Stomach (tissue), 9 donors: ENCODE measurements around the gene JDP2. TPM values are rescaled to one million over a fixed set of nuclear protein-coding genes. Genes with fewer than 3 reads are reported as not detected.

Source experiments
- DNase-seq, 2 donors: peaks; one replicate each; pipeline versions ENCODE4 v3.0.0 to v3.0.0-alpha.2; 2013 to 2019
- H3K27ac ChIP-seq, 5 donors: fragments of 200-600 bp in 4 of 5; sonication (generic) in 4 of 5; one replicate each; pipeline ENCODE4 v1.5.1; 2013 to 2019; ENCODE audit warnings: mild to moderate bottlenecking in 1 of 5, moderate library complexity in 1 of 5
- H3K27me3 ChIP-seq, 3 donors: fragments of 200-600 bp; sonication (generic); one replicate each; pipeline ENCODE4 v1.5.1; 2017 to 2019; ENCODE audit warnings: mixed run types in 1 of 3
- H3K36me3 ChIP-seq, 4 donors: fragments of 200-600 bp; sonication (generic); 1 replicate in 3 of 4; 2 replicates in 1 of 4; pipeline ENCODE4 v1.5.1; 2016 to 2019
- H3K4me1 ChIP-seq, 4 donors: fragments of 200-600 bp; sonication (generic); one replicate each; pipeline ENCODE4 v1.5.1; 2016 to 2019
- H3K4me3 ChIP-seq, 4 donors: fragments of 200-600 bp; sonication (generic) in 3 of 4; one replicate each; pipeline ENCODE4 v1.5.1; 2016 to 2019; ENCODE audit warnings: mild to moderate bottlenecking in 1 of 4
- H3K9me3 ChIP-seq, 4 donors: fragments of 200-600 bp; sonication (generic); one replicate each; pipeline ENCODE4 v1.5.1; 2016 to 2019
- CTCF ChIP-seq, 7 experiments: fragments of 450-650 bp in 4 of 7; fragments of 200-600 bp in 3 of 7; sonication (generic) in 3 of 7; IDR thresholded peaks; one replicate each; pipeline ENCODE4 v1.5.1; 2016 to 2019; ENCODE audit warnings: antibody characterized with exemption in 7 of 7, control low read depth in 2 of 7, mild to moderate bottlenecking in 1 of 7
- EP300 ChIP-seq: sonication (generic); formaldehyde crosslinking; IDR thresholded peaks from one replicate; pipeline ENCODE4 v1.6.1; 2017; ENCODE audit warnings: antibody characterized with exemption
- POLR2A ChIP-seq, 4 donors: fragments of 450-650 bp; IDR thresholded peaks; one replicate each; pipeline ENCODE4 v1.6.1; 2016; ENCODE audit warnings: antibody characterized with exemption in 4 of 4, control low read depth in 2 of 4, mild to moderate bottlenecking in 1 of 4, moderate library complexity in 1 of 4
- POLR2AphosphoS5 ChIP-seq, 3 donors: sonication (generic); formaldehyde crosslinking; IDR thresholded peaks; one replicate each; pipeline ENCODE4 v1.6.1; 2016; ENCODE audit warnings: antibody characterized with exemption in 3 of 3
- WGBS, 5 donors: extraction: QIAGEN DNeasy Blood & Tissue Kit in 3 of 5; methylation state at CpG; one replicate each; pipeline versions ENCODE4 v1.1.5 to v1.1.7; 2013 to 2018; 5-methylcytosine and 5-hydroxymethylcytosine counted together
- intact Hi-C: fragments of 100-400 bp; cut with DNase I; formaldehyde crosslinking; loops from one replicate; pipeline ENCODE4 v1.15.1; 2023; ENCODE audit warnings: low total_unique reads
- polyA plus RNA-seq, 3 donors: library from polyadenylated mRNA; stranded (reverse); fragments of 200-250 nt; gene quantifications; one replicate each; pipeline ENCODE4 v1.2.3, GENCODE V29; 2013
- total RNA-seq, 5 donors: library from RNA; depleted of rRNA; stranded (reverse); fragments of >200 nt; gene quantifications; one replicate each; pipeline versions ENCODE4 v1.1.0 to v1.2.3, GENCODE V29; 2014 to 2016
- donor health status: healthy with polysubstance abuse.
- donor health status: Bipolar disorder and iron deficiency.
- donor health status: healthy.

JDP2 gene
- total and polyA plus RNA-seq, 8 donors, result 10.3 to 145 (median 31.6) TPM

GRCh38 chr14:75467763-75468162 lies 39.9 kb downstream of the JDP2 start:
- H3K9me3 ChIP-seq, result no peaks in the 10 kb centered on the region
- H3K27ac ChIP-seq, result peak overlapping the region in 3 of 5 donors; percentile 7 to 39 (median 10)
- 92 to 97% (median 94%) methylated on average over 8 to 11 of the region's 11 CpGs for WGBS, 5 donors
- peaks cover 23 to 73% (median 55%) of the 10 kb centered on the region in 4 donors for H3K36me3 ChIP-seq
- no peak overlapping the region for H3K4me3 ChIP-seq
- intact Hi-C loops, result no loop called here
- no peaks in the 10 kb centered on the region for H3K27me3 ChIP-seq
- TF ChIP-seq POLR2AphosphoS5 (IDR thresholded peaks at IDR 0.05) (no peak), CTCF (IDR thresholded peaks at IDR 0.05) (no peak), EP300 (no peak), POLR2A (IDR thresholded peaks at IDR 0.05) (no peak)
- peak in 1 of 2 donors; percentile 22 for DNase-seq
- peaks cover 10 to 54% (median 36%) of the 10 kb centered on the region in 4 donors for H3K4me1 ChIP-seq

GRCh38 chr14:75469164-75469563 lies 41.3 kb downstream of the JDP2 start:
- WGBS, 5 donors, result 88 to 92% (median 90%) methylated on average over 16 of the region's 16 CpGs
- Histone ChIP-seq H3K9me3 (no peaks in the 10 kb centered on the region), H3K27ac (peak overlapping the region in 2 of 5 donors; percentile 51 to 73), H3K27me3 (no peaks in the 10 kb centered on the region), H3K36me3 (peaks cover 18 to 71% (median 55%) of the 10 kb centered on the region in 4 donors), H3K4me3 (no peak overlapping the region), H3K4me1 (peaks cover 10 to 51% (median 36%) of the 10 kb centered on the region in 4 donors)
- no peak for DNase-seq
- no peak for TF ChIP-seq POLR2AphosphoS5 (IDR thresholded peaks at IDR 0.05)
- no peak for TF ChIP-seq CTCF (IDR thresholded peaks at IDR 0.05)
- TF ChIP-seq POLR2A (IDR thresholded peaks at IDR 0.05), result no peak
- no peak for TF ChIP-seq EP300
- intact Hi-C loops, result no loop called here

GRCh38 chr14:75469606-75470237 lies 41.9 kb downstream of the JDP2 start:
- intact Hi-C loops, result no loop called here
- Histone ChIP-seq H3K27ac (peak overlapping the region in 4 of 5 donors; percentile 29 to 73 (median 45)), H3K27me3 (no peaks in the 10 kb centered on the region), H3K36me3 (peaks cover 18 to 69% (median 55%) of the 10 kb centered on the region in 4 donors), H3K9me3 (no peaks in the 10 kb centered on the region), H3K4me1 (peaks cover 10 to 51% (median 36%) of the 10 kb centered on the region in 4 donors), H3K4me3 (no peak overlapping the region)
- no peak for TF ChIP-seq POLR2A (IDR thresholded peaks at IDR 0.05)
- TF ChIP-seq POLR2AphosphoS5 (IDR thresholded peaks at IDR 0.05), result peak in 1 of 3 donors; percentile 9
- peak; percentile 48 to 90 for DNase-seq
- 34 to 61% (median 41%) methylated on average over 17 to 25 of the region's 25 CpGs for WGBS, 5 donors

- Histone ChIP-seq H3K9me3 (no peaks in the 10 kb centered on the region), H3K36me3 (peaks cover 18 to 72% (median 56%) of the 10 kb centered on the region in 4 donors), H3K27me3 (no peaks in the 10 kb centered on the region), H3K27ac (peak overlapping the region in 4 of 5 donors; percentile 34 to 51 (median 42)), H3K4me1 (peaks cover 10 to 50% (median 36%) of the 10 kb centered on the region in 4 donors), H3K4me3 (no peak overlapping the region)
- TF ChIP-seq POLR2AphosphoS5 (IDR thresholded peaks at IDR 0.05) (no peak), POLR2A (IDR thresholded peaks at IDR 0.05) (no peak), EP300 (no peak), CTCF (IDR thresholded peaks at IDR 0.05) (no peak)
- DNase-seq, result peak in 1 of 2 donors; percentile 17
- intact Hi-C loops, result no loop called here
- 44 to 57% (median 54%) methylated on average over 12 of the region's 12 CpGs for WGBS, 5 donors
These were observed 42.5 kb downstream of the JDP2 start for GRCh38 chr14:75470238-75470797.
